SK-N-MC (cell line): ENCODE measurements around the gene LRRC43.

Source experiments
- DNase-seq: peaks from one replicate; pipeline ENCODE4 v3.0.0-alpha.2; 2011; ENCODE audit warnings: low read depth, low spot score
- H3K27ac ChIP-seq: fragments of 200-600 bp; sonication (generic); 2 replicates; pipeline ENCODE4 v1.5.1; 2016; ENCODE audit warnings: mixed run types
- H3K36me3 ChIP-seq: fragments of 200-600 bp; sonication (generic); 2 replicates; pipeline ENCODE4 v1.6.1; 2017; ENCODE audit warnings: antibody characterized with exemption, low read length, mixed read lengths; ENCODE audit not compliant: insufficient read depth
- H3K4me3 ChIP-seq: fragments of 200-600 bp; sonication (generic); 2 replicates; pipeline ENCODE4 v1.5.1; 2016
- H3K9ac ChIP-seq: fragments of 200-600 bp; sonication (generic); 2 replicates; pipeline ENCODE4 v1.8.0; 2017; ENCODE audit warnings: mixed run types, mixed read lengths; ENCODE audit not compliant: insufficient read length
- H3K9me3 ChIP-seq: fragments of 200-600 bp; sonication (generic); 2 replicates; pipeline ENCODE4 v1.6.1; 2017; ENCODE audit warnings: low read depth, mild to moderate bottlenecking, antibody characterized with exemption, low read length, moderate library complexity, mixed read lengths
- EZH2 ChIP-seq: fragments of 200-600 bp; sonication (generic); IDR thresholded peaks from one replicate; pipeline ENCODE4 v1.6.1; 2017; ENCODE audit warnings: antibody characterized with exemption
- FOXP2 ChIP-seq: optimal IDR thresholded peaks from 2 replicates; pipeline ENCODE3; 2011; ENCODE audit warnings: mild to moderate bottlenecking, moderate library complexity; ENCODE audit not compliant: insufficient read depth; ENCODE audit errors: extremely low read length, control extremely low read depth
- POLR2AphosphoS5 ChIP-seq: IDR thresholded peaks from 2 replicates; pipeline ENCODE4 v1.6.1; 2012; ENCODE audit warnings: mild to moderate bottlenecking, low read depth, low read length, borderline replicate concordance

The LRRC43 gene

DNA sequence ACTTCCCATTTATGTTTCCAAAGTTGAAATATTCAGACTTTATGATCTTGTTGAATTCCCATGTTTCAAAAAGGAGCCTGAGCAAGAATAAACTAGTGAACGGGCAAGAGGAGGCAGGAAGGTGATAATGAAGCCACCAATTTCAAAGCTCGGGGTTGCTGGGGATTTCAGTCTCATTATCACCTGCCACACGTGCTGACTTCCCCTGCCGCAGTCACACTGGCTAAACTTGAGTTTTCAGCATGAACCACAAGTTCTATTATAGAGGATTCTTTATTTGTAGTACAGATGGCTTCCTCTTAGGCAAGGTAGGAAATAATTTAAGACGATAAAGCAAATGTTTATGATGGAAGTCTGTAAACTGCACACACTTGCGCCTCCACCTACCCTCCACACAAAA lies 61.0 kb downstream of the LRRC43 start:
- Histone ChIP-seq H3K27ac (no peak overlapping the region), H3K36me3 (no peaks in the 10 kb centered on the region), H3K4me3 (no peak overlapping the region), H3K9ac (no peak overlapping the region), H3K9me3 (no peaks in the 10 kb centered on the region)
- no peak for DNase-seq
- no peak for TF ChIP-seq POLR2AphosphoS5
- no peak for TF ChIP-seq EZH2
- TF ChIP-seq FOXP2: no peak

DNA sequence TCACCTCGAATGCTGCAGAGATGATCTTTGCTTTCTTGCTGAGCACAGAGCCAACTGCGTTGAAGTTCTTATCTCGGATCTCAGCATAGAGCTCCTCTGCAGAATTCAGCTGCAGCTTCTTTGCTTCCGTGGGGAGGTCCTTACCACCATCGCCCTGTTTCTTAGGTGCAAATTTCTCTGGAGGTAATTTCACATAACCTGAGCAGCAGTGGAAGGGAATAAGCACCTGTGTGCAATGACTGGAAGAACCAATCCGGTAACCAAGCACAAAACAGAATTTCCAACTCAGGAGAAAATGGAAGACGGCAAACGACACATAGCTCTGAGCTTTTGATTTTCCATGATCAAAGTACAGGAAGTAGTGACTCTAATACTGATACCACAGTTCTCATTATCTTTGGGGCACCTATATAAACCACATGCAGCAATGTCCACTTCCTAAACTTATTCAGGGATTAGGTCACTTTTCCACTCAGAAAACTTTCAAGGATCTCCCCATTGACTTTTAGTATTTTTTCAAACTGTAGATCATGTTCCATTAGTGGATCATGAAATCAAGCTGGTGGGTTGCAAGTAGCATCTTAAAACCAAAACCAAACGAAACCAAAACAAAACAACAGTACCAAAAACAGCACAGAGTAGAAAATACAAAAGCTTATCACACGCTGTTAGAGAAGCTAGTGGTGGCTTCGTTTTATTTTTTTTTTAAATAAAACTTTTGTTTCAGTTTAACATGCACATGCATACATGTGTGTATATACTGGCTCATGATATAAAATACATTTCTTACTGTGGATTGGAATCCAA lies 61.8 kb downstream of the LRRC43 start:
- Histone ChIP-seq H3K4me3 (no peak overlapping the region), H3K9ac (no peak overlapping the region), H3K27ac (no peak overlapping the region), H3K9me3 (no peaks in the 10 kb centered on the region), H3K36me3 (0 out of 2 replicates have a peak, but pooled peaks cover 2% of the 10 kb centered on the region)
- DNase-seq: no peak
- TF ChIP-seq POLR2AphosphoS5 (no peak), EZH2 (no peak), FOXP2 (no peak)

DNA sequence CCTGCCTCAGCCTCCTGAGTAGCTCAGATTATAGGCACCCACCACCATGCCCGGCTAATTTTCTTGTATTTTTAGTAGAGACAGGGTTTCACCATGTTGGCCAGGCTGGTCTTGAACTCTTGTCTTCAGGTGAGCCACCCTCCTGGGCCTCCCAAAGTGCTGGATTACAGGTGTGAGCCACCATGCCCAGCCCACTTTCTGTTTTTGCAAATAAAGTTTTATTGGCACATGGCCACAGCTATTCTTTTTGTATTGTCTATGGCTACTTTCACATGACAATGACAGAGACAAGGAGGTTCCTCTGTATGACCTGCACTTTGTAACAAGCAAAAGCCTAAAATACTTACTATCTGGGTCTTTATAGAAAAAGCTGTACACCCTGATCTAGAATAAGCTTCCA lies 62.6 kb downstream of the LRRC43 start:
- no peak overlapping the region for H3K4me3 ChIP-seq
- H3K9me3 ChIP-seq: no peaks in the 10 kb centered on the region
- TF ChIP-seq POLR2AphosphoS5 (no peak), FOXP2 (no peak), EZH2 (no peak)
- H3K9ac ChIP-seq: no peak overlapping the region
- 0 out of 2 replicates have a peak, but pooled peaks cover 6% of the 10 kb centered on the region for H3K36me3 ChIP-seq
- no peak for DNase-seq
- H3K27ac ChIP-seq: no peak overlapping the region

DNA sequence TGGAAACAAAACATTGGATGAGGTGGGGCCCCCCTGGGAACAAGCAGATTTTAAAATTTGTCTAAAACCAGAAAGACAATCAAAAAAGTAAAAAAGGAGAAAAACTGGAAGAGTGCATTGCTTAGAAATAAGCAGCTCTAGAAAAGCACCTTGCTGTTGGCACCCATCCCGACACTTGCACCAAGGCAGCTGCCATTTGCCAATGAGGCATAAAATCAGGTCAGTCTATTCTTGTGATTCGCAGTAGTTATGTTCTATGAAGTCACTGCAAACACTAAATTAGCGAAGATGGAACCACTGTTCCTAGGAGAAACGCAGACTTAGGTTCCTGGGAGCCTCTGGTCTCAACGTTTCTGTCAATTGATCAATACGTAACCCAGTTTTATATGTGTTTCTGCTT lies 67.1 kb downstream of the LRRC43 start:
- Histone ChIP-seq H3K9me3 (no peaks in the 10 kb centered on the region), H3K27ac (no peak overlapping the region), H3K9ac (no peak overlapping the region), H3K36me3 (0 out of 2 replicates have a peak, but pooled peaks cover 6% of the 10 kb centered on the region), H3K4me3 (no peak overlapping the region)
- no peak for DNase-seq
- no peak for TF ChIP-seq FOXP2
- TF ChIP-seq POLR2AphosphoS5: no peak
- no peak for TF ChIP-seq EZH2

DNA sequence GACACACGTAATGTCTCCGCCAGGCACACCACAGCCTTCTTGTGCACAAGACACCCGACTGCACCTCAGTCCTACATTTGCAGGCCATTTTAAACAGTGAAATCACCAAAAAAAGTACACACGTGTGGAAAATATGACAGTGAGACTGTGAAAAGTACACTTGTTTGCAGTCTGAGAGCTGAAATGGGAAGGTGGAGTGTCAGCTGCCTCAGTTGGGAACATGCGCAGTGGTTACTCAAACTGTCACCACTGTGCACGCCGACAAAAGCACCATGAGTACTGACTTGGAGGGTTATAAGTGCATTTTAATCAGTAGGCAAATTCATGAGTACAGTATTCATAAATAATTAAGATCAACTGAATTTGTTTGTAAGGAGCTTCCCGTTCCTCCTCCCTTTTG lies 67.6 kb downstream of the LRRC43 start:
- Histone ChIP-seq H3K9me3 (no peaks in the 10 kb centered on the region), H3K9ac (no peak overlapping the region), H3K27ac (no peak overlapping the region), H3K36me3 (0 out of 2 replicates have a peak, but pooled peaks cover 6% of the 10 kb centered on the region), H3K4me3 (no peak overlapping the region)
- no peak for DNase-seq
- TF ChIP-seq POLR2AphosphoS5: no peak
- TF ChIP-seq EZH2: no peak
- no peak for TF ChIP-seq FOXP2
